Ovary (tissue), 9 donors: ENCODE results near the gene PRKCI. TPM values are rescaled to one million over a fixed set of nuclear protein-coding genes. Genes with fewer than 3 reads are reported as not detected.

Experiments used
- DNase-seq, 5 donors: peaks; one replicate each; pipeline ENCODE4 v3.0.0-alpha.2; 2019 to 2020
- H3K27ac ChIP-seq, 2 donors: fragments of 200-600 bp; one replicate each; pipeline versions ENCODE4 v1.5.1 to v1.8.0; 2019 to 2022
- H3K27me3 ChIP-seq: fragments of 200-600 bp; one replicate; pipeline ENCODE4 v1.8.0; 2022
- H3K36me3 ChIP-seq: fragments of 200-600 bp; sonication (generic); one replicate; pipeline ENCODE4 v1.5.1; 2019
- H3K4me1 ChIP-seq: one replicate; pipeline ENCODE4 v1.8.1; 2013; ENCODE audit warnings: mild to moderate bottlenecking, moderate library complexity; ENCODE audit not compliant: insufficient read depth
- H3K4me3 ChIP-seq: fragments of 200-600 bp; sonication (generic); one replicate; pipeline ENCODE4 v1.5.1; 2017
- H3K9me3 ChIP-seq, 2 donors: fragments of 200-600 bp in 1 of 2; sonication (generic) in 1 of 2; one replicate each; pipeline versions ENCODE4 v1.5.1 to v1.8.1; 2013 to 2019; ENCODE audit warnings: mild to moderate bottlenecking in 1 of 2, moderate library complexity in 1 of 2
- CTCF ChIP-seq, 3 donors: fragments of 450-650 bp in 2 of 3; fragments of 200-600 bp in 1 of 3; IDR thresholded peaks; one replicate each; pipeline versions ENCODE4 v1.5.1 to v1.8.0; 2016 to 2022; ENCODE audit warnings: antibody characterized with exemption in 3 of 3, mild to moderate bottlenecking in 1 of 3
- EP300 ChIP-seq: sonication (generic); formaldehyde crosslinking; IDR thresholded peaks from one replicate; pipeline ENCODE4 v1.6.1; 2017; ENCODE audit warnings: antibody characterized with exemption
- POLR2A ChIP-seq: fragments of 450-650 bp; IDR thresholded peaks from one replicate; pipeline ENCODE4 v1.6.1; 2017; ENCODE audit warnings: antibody characterized with exemption, mild to moderate bottlenecking, moderate library complexity
- WGBS, 3 donors: extraction: QIAGEN DNeasy Blood & Tissue Kit in 1 of 3; methylation state at CpG; one replicate each; pipeline versions ENCODE4 v1.1.5 to v1.1.7; 2013 to 2017; 5-methylcytosine and 5-hydroxymethylcytosine counted together
- intact Hi-C, 4 donors: fragments of 100-400 bp; cut with DNase I; formaldehyde crosslinking; loops; one replicate each; pipeline versions ENCODE4 v1.11.0 to v1.15.1; 2022 to 2023
- polyA plus RNA-seq, 2 donors: library from polyadenylated mRNA; stranded (reverse); fragments of 200-250 nt in 1 of 2; fragments of 350-450 nt in 1 of 2; fragmentation: Illumina TruSeq in 1 of 2; extraction: RNeasy Lipid Tissue Mini Kit (QIAGEN cat#74804) in 1 of 2; gene quantifications; one replicate each; pipeline ENCODE4 v1.2.3, GENCODE V29; 2013 to 2014
- small RNA-seq: library from RNA; depleted of rRNA; stranded (forward); fragments of <200 nt; gene quantifications from one replicate; pipeline ENCODE3, GENCODE V24; 2016
- total RNA-seq, 7 donors: library from RNA; depleted of rRNA in 2 of 7; stranded (reverse); fragments of >200 nt in 2 of 7; fragmentation: NEBNext Ultra II Directional in 3 of 7; extraction: Animal tissue kit (Norgen Biotek cat#: 25700) in 3 of 7; gene quantifications; one replicate each; pipeline versions ENCODE4 v1.1.0 to v1.2.4, GENCODE V29; 2016 to 2023
- donor health status: DM: no; HTN: no; CAD: no; lungs with moderate emphysema.
- donor health status: DM: no; HTN: no; CAD: no.
- donor health status: Bipolar disorder and iron deficiency.
- donor health status: DM: yes; HTN: yes; CAD: no.
- donor health status: DM: no; HTN: no; CAD: no.
- donor health status: DM: yes; HTN: yes; CAD: no.

The PRKCI gene
- total and polyA plus RNA-seq, 9 donors, result 15.5 to 62.4 (median 36.1) TPM

GRCh38 chr3:170352936-170353335 lies 130.7 kb downstream of the PRKCI start:
- Histone ChIP-seq H3K27ac (no peak overlapping the region), H3K27me3 (no peaks in the 10 kb centered on the region), H3K4me1 (peaks cover 1% of the 10 kb centered on the region), H3K4me3 (no peak overlapping the region), H3K36me3 (no peaks in the 10 kb centered on the region), H3K9me3 (no peaks in the 10 kb centered on the region)
- intact Hi-C loops, result loop anchor here in 2 of 4 donors (10.0 kb wide), 2 partner anchors 168 to 578 kb away; partner anchors contain the start of genes PHC3 (in 2 of the 2) and MYNN (in 1 of the 2)
- WGBS, 3 donors, result 76 to 88% (median 82%) methylated on average over 7 of the region's 7 CpGs
- TF ChIP-seq EP300 (no peak), POLR2A (no peak), CTCF (IDR thresholded peaks at IDR 0.05) (no peak)
- DNase-seq, result no peak

GRCh38 chr3:170353485-170353884 lies 131.3 kb downstream of the PRKCI start:
- DNase-seq, result no peak
- Histone ChIP-seq H3K4me1 (peaks cover 1% of the 10 kb centered on the region), H3K4me3 (no peak overlapping the region), H3K27ac (no peak overlapping the region), H3K36me3 (no peaks in the 10 kb centered on the region), H3K9me3 (no peaks in the 10 kb centered on the region), H3K27me3 (no peaks in the 10 kb centered on the region)
- TF ChIP-seq EP300, result no peak
- TF ChIP-seq POLR2A, result no peak
- no peak for TF ChIP-seq CTCF (IDR thresholded peaks at IDR 0.05)
- intact Hi-C loops, result loop anchor here in 2 of 4 donors (10.0 kb wide), 2 partner anchors 169 to 579 kb away; partner anchors contain the start of genes PHC3 (in 2 of the 2) and MYNN (in 1 of the 2)

- intact Hi-C loops, result loop anchor here in 3 of 4 donors (5.0 to 10.0 kb wide), 6 partner anchors 42 to 1903 kb away; partner anchors contain the start of genes PHC3 (in 2 of the 3), CLDN11 (in 1 of the 3), MYNN (in 1 of the 3) and SEC62 (in 1 of the 3)
- H3K27ac ChIP-seq, result no peak overlapping the region
- H3K9me3 ChIP-seq, result no peaks in the 10 kb centered on the region
- WGBS, 3 donors, result 92 to 96% (median 94%) methylated on average over 4 of the region's 4 CpGs
- no peaks in the 10 kb centered on the region for H3K27me3 ChIP-seq
- no peak for DNase-seq
- H3K4me1 ChIP-seq, result peaks cover 1% of the 10 kb centered on the region
- no peaks in the 10 kb centered on the region for H3K36me3 ChIP-seq
- no peak for TF ChIP-seq POLR2A
- TF ChIP-seq EP300, result no peak
- no peak for TF ChIP-seq CTCF (IDR thresholded peaks at IDR 0.05)
- H3K4me3 ChIP-seq, result no peak overlapping the region
Measured at GRCh38 chr3:170354760-170355159, 132.5 kb downstream of the PRKCI start.

Small RNA genes within 50 kb of the gene (small RNA-seq; reads per million reads assigned to genes)
- gene RF00019, result not detected

Other genes starting within 250 kb of the PRKCI start
- 1 to 10 TPM in 3 of 7 donors, under 1 TPM in 4; 0.35 to 6.1 (median 0.97) TPM for gene GPR160, start 184.4 kb upstream of the PRKCI start, total RNA-seq
- gene GPR160, start 184.4 kb upstream of the PRKCI start, polyA plus RNA-seq, result 1 to 10 TPM in 1 of 2 donors, under 1 TPM in 1; 0.74 to 2.8 TPM
- gene PHC3, start 40.7 kb upstream of the PRKCI start, total RNA-seq, result 100 to 1,000 TPM in 1 of 7 donors, 10 to 100 TPM in 6; 43.3 to 121 (median 91.3) TPM
- gene PHC3, start 40.7 kb upstream of the PRKCI start, polyA plus RNA-seq, result 10 to 100 TPM in 1 of 2 donors, 1 to 10 TPM in 1; 9.9 to 37.8 TPM
- 10 to 100 TPM; 39.3 to 57.8 (median 50.3) TPM for gene SKIL, start 135.3 kb downstream of the PRKCI start, total RNA-seq
- 10 to 100 TPM in 1 of 2 donors, 1 to 10 TPM in 1; 8.2 to 10.8 TPM for gene SKIL, start 135.3 kb downstream of the PRKCI start, polyA plus RNA-seq
- 100 to 1,000 TPM in 3 of 7 donors, 10 to 100 TPM in 4; 75.1 to 247 (median 79.5) TPM for gene CLDN11, start 196.4 kb downstream of the PRKCI start, total RNA-seq
- 100 to 1,000 TPM; 125 to 254 TPM for gene CLDN11, start 196.4 kb downstream of the PRKCI start, polyA plus RNA-seq